IPS-20b (cell line): Measurements from ENCODE around the gene OVCH2.
"Not testable (repeated sequence)": the region's sequence is repeated elsewhere in the genome, so short reads cannot be mapped to it uniquely, and the experiment has no call there.

Experiments
- H3K27ac ChIP-seq: one replicate; pipeline ENCODE4 v1.5.1; 2013; ENCODE audit warnings: low read length
- H3K27me3 ChIP-seq: 2 replicates; pipeline ENCODE4 v1.6.1; 2013; ENCODE audit warnings: mild to moderate bottlenecking, low read length, inconsistent platforms; ENCODE audit not compliant: insufficient read depth
- H3K36me3 ChIP-seq: 2 replicates; pipeline ENCODE4 v1.6.1; 2013; ENCODE audit warnings: low read depth, mild to moderate bottlenecking, inconsistent platforms, low read length, moderate library complexity; ENCODE audit not compliant: insufficient read depth
- H3K4me1 ChIP-seq: 2 replicates; pipeline ENCODE4 v1.6.1; 2013; ENCODE audit warnings: mild to moderate bottlenecking, control low read depth, inconsistent platforms, low read length, moderate library complexity; ENCODE audit not compliant: insufficient read depth
- H3K4me3 ChIP-seq: 2 replicates; pipeline ENCODE4 v1.5.1; 2013; ENCODE audit warnings: mild to moderate bottlenecking, low read length, inconsistent platforms
- H3K9ac ChIP-seq: 2 replicates; pipeline ENCODE4 v1.6.1; 2013; ENCODE audit warnings: low read depth, mild to moderate bottlenecking, inconsistent platforms, low read length, moderate library complexity
- H3K9me3 ChIP-seq: 2 replicates; pipeline ENCODE4 v1.6.1; 2013; ENCODE audit warnings: mild to moderate bottlenecking, low read depth, low read length, inconsistent platforms; ENCODE audit not compliant: insufficient read depth

The OVCH2 gene

GRCh38 chr11:7671347-7672215 is 34.7 kb downstream of the OVCH2 start:
- Histone ChIP-seq H3K27me3 (peaks cover 8% of the 10 kb centered on the region), H3K9ac (no peak overlapping the region), H3K9me3 (no peaks in the 10 kb centered on the region), H3K36me3 (peaks cover 36% of the 10 kb centered on the region), H3K4me1 (peaks cover 14% of the 10 kb centered on the region; the same call in 1 of the 2 replicates), H3K27ac (no peak overlapping the region), H3K4me3 (no peak overlapping the region)

- peaks cover 8% of the 10 kb centered on the region for H3K27me3 ChIP-seq
- no peak overlapping the region for H3K4me3 ChIP-seq
- no peak overlapping the region for H3K27ac ChIP-seq
- H3K9me3 ChIP-seq, result 0 out of 2 replicates have a peak, but pooled peaks cover under 1% of the 10 kb centered on the region
- H3K9ac ChIP-seq, result no peak overlapping the region
- peaks cover 14% of the 10 kb centered on the region; the same call in 1 of the 2 replicates for H3K4me1 ChIP-seq
- peaks cover 44% of the 10 kb centered on the region for H3K36me3 ChIP-seq
Observed at GRCh38 chr11:7670641-7671040, 35.6 kb downstream of the OVCH2 start.

DNA sequence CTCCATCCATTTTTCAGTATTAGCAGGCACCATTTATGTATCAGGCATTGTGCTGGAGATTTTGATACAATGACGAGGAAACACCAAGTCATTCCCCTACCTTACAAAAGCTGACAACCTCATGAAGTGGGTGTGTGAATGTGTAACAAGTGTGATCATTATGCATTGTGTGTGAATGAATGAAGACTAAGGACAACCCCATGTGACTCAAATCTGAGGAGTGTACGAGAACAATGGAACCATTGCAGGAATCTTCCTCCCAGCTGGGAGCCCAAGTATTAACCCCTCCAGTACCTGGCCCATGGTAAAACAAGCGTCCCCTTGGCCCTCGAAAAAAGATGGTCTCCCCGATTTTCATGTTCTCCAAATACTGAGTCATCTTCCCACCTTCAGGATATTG is 37.4 kb downstream of the OVCH2 start:
- Histone ChIP-seq H3K27me3 (no peaks in the 10 kb centered on the region), H3K4me1 (peaks cover 7% of the 10 kb centered on the region; the same call in 1 of the 2 replicates), H3K36me3 (peaks cover 61% of the 10 kb centered on the region), H3K9me3 (peaks cover 11% of the 10 kb centered on the region), H3K4me3 (no peak overlapping the region), H3K27ac (no peak overlapping the region), H3K9ac (no peak overlapping the region)

GRCh38 chr11:7668464-7668863 is 37.8 kb downstream of the OVCH2 start:
- H3K4me1 ChIP-seq, result peaks cover 7% of the 10 kb centered on the region; the same call in 1 of the 2 replicates
- no peaks in the 10 kb centered on the region for H3K27me3 ChIP-seq
- peaks cover 11% of the 10 kb centered on the region for H3K9me3 ChIP-seq
- H3K4me3 ChIP-seq, result no peak overlapping the region
- peaks cover 61% of the 10 kb centered on the region for H3K36me3 ChIP-seq
- no peak overlapping the region for H3K27ac ChIP-seq
- H3K9ac ChIP-seq, result no peak overlapping the region

GRCh38 chr11:7667460-7667859 is 38.8 kb downstream of the OVCH2 start:
- 0 out of 2 replicates have a peak, but pooled peaks cover 3% of the 10 kb centered on the region for H3K4me1 ChIP-seq
- peaks cover 11% of the 10 kb centered on the region for H3K9me3 ChIP-seq
- peaks cover 61% of the 10 kb centered on the region for H3K36me3 ChIP-seq
- H3K27ac ChIP-seq, result no peak overlapping the region
- H3K4me3 ChIP-seq, result no peak overlapping the region
- H3K9ac ChIP-seq, result no peak overlapping the region
- no peaks in the 10 kb centered on the region for H3K27me3 ChIP-seq

- Histone ChIP-seq H3K4me1 (0 out of 2 replicates have a peak, but pooled peaks cover 3% of the 10 kb centered on the region), H3K4me3 (no peak overlapping the region), H3K9me3 (peaks cover 11% of the 10 kb centered on the region), H3K36me3 (peaks cover 61% of the 10 kb centered on the region), H3K27ac (no peak overlapping the region), H3K27me3 (no peaks in the 10 kb centered on the region), H3K9ac (no peak overlapping the region)
Observed at GRCh38 chr11:7666292-7666866, 39.9 kb downstream of the OVCH2 start.

GRCh38 chr11:7665473-7666291 is 40.6 kb downstream of the OVCH2 start:
- Histone ChIP-seq H3K27me3 (no peaks in the 10 kb centered on the region), H3K4me1 (0 out of 2 replicates have a peak, but pooled peaks cover 3% of the 10 kb centered on the region), H3K27ac (no peak overlapping the region), H3K9me3 (peaks cover 11% of the 10 kb centered on the region), H3K4me3 (no peak overlapping the region), H3K36me3 (peaks cover 59% of the 10 kb centered on the region), H3K9ac (no peak overlapping the region)

DNA sequence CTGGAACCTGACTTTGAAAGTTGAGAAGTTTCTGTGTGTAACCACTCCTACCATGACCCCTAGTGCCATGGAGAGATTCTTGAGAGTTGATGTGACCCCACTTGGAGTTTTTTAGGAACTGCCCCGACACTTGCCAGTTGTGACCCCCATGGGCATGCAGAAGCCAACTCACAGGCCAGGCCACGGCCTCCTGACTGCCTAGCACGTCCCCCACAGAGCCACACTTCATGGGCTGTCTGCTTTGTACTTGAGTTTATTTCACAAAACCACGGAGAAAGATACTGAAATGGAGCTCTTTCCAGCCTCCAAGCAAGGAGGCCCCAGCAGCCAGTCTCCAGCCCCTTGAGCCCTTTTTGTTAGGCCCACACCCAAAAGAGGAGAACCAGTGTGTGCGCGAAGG is 41.4 kb downstream of the OVCH2 start:
- H3K4me1 ChIP-seq, result 0 out of 2 replicates have a peak, but pooled peaks cover 3% of the 10 kb centered on the region

GRCh38 chr11:7663531-7663930 is 42.7 kb downstream of the OVCH2 start:
- not testable (repeated sequence) for H3K9ac ChIP-seq, H3K4me3 ChIP-seq, H3K27ac ChIP-seq, H3K27me3 ChIP-seq, H3K4me1 ChIP-seq
- H3K36me3 ChIP-seq, result peaks cover 42% of the 10 kb centered on the region
- peaks cover 11% of the 10 kb centered on the region for H3K9me3 ChIP-seq

More for the DNA sequence above, 41.4 kb downstream of the OVCH2 start:
- Histone ChIP-seq H3K4me3 (no peak overlapping the region), H3K36me3 (peaks cover 55% of the 10 kb centered on the region), H3K27ac (no peak overlapping the region), H3K27me3 (no peaks in the 10 kb centered on the region), H3K9me3 (peaks cover 11% of the 10 kb centered on the region), H3K9ac (no peak overlapping the region)

GRCh38 chr11:7657306-7658025 is 48.8 kb downstream of the OVCH2 start:
- H3K27ac ChIP-seq, result no peak overlapping the region
- H3K9ac ChIP-seq, result no peak overlapping the region
- H3K4me3 ChIP-seq, result no peak overlapping the region
- no peaks in the 10 kb centered on the region for H3K27me3 ChIP-seq
- H3K36me3 ChIP-seq, result no peaks in the 10 kb centered on the region
- no peaks in the 10 kb centered on the region for H3K9me3 ChIP-seq
- H3K4me1 ChIP-seq, result no peaks in the 10 kb centered on the region

GRCh38 chr11:7656704-7657103 is 49.6 kb downstream of the OVCH2 start:
- Histone ChIP-seq H3K27me3 (no peaks in the 10 kb centered on the region), H3K4me3 (no peak overlapping the region), H3K9ac (no peak overlapping the region), H3K36me3 (peaks cover 4% of the 10 kb centered on the region; the same call in 1 of the 2 replicates), H3K4me1 (no peaks in the 10 kb centered on the region), H3K9me3 (no peaks in the 10 kb centered on the region), H3K27ac (no peak overlapping the region)
